Esophagus muscularis mucosa (tissue), 3 donors: ENCODE measurements around the gene RASD1.

ENCODE experiments used
- CTCF ChIP-seq, 3 experiments: fragments of 200-600 bp in 2 of 3; fragments of 450-650 bp in 1 of 3; sonication (generic) in 2 of 3; IDR thresholded peaks; one replicate each; pipeline ENCODE4 v1.5.1; 2017 to 2019; ENCODE audit warnings: antibody characterized with exemption in 3 of 3, mild to moderate bottlenecking in 2 of 3, moderate library complexity in 1 of 3
- POLR2A ChIP-seq: fragments of 450-650 bp; IDR thresholded peaks from one replicate; pipeline ENCODE4 v1.6.1; 2017; ENCODE audit warnings: antibody characterized with exemption, moderate library complexity, mild to moderate bottlenecking, low read depth

DNA sequence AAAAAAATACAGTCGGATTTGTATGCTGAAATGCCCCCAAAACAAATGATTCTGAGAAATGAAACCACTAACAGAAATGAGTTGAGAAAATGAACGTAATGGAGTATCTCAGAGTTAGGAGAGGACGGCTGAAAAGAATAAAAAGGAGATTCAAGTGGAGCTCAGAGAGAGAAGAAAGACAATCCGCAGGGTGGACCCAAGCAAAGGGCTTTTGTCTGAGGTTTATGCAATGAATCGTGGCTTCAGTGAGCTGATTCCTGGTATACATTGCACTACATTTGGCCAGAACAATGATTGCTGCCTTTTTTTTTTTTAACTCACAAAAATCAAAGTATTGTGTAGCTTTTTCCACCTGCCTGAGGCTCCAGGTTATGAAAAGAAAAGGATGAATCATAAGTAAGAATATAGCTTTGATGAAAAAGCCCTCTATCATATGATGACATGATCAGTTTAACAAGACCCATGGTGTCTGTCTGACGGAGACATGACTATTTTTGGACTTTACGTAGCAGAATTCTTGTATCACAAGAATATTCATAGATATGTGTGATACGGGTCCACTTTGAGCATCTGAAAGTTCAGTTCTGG is 23.8 kb downstream of the RASD1 start:
- no peak for TF ChIP-seq CTCF (IDR thresholded peaks at IDR 0.05)
- no peak for TF ChIP-seq POLR2A
